NCI-H1930 (cell line): ENCODE measurements around the gene SIRT2.
"Not testable (repeated sequence)": the region's sequence is repeated elsewhere in the genome, so short reads cannot be mapped to it uniquely, and the experiment has no call there.

Experiments
- DNase-seq, 2 experiments: peaks; one replicate each; lab custom pipeline; 2025; lab: John Stamatoyannopoulos, UW

The SIRT2 gene

DNA sequence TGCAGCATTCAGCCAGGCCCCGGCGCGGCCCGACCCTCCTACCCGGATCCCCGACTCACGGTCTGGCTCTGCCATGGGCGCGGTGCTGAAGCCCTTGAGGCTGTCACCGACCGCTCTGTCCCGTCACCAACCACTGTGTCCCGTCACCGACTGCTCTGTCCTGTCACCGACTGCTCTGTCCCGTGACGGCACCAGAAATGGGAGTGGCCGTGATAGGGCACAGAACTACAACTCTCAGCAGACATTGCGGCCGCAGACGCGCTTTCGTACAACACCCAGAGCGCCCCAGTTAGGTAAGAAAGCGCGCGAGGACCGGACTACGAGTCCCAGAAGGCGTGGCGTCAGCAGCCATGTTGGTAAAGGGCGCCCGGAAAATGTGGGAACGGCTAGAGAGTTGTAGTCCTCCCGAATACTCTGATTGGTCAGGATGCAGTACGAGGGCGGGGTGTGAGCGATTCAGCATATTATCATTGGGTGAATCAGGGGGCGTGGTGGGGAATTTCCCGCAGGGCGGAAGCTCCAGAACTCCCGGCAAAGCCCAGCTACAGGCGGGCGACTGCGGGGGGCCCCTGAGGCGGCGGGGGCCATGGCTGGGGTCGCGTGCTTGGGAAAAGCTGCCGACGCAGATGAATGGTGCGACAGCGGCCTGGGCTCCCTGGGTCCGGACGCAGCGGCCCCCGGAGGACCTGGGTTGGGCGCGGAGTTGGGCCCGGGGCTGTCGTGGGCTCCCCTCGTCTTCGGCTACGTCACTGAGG is at the start of gene SIRT2, which contains the start of gene NFKBIB:
Gene SIRT2 (minus strand): TSS at position 172 of the 755 bp plus-strand sequence. CDS start 97 bp downstream, at position 75.
Gene NFKBIB (plus strand): TSS at position 523 of the 755 bp plus-strand sequence. CDS start 64 bp downstream, at position 587.
- peak; percentile 100 for DNase-seq

DNA sequence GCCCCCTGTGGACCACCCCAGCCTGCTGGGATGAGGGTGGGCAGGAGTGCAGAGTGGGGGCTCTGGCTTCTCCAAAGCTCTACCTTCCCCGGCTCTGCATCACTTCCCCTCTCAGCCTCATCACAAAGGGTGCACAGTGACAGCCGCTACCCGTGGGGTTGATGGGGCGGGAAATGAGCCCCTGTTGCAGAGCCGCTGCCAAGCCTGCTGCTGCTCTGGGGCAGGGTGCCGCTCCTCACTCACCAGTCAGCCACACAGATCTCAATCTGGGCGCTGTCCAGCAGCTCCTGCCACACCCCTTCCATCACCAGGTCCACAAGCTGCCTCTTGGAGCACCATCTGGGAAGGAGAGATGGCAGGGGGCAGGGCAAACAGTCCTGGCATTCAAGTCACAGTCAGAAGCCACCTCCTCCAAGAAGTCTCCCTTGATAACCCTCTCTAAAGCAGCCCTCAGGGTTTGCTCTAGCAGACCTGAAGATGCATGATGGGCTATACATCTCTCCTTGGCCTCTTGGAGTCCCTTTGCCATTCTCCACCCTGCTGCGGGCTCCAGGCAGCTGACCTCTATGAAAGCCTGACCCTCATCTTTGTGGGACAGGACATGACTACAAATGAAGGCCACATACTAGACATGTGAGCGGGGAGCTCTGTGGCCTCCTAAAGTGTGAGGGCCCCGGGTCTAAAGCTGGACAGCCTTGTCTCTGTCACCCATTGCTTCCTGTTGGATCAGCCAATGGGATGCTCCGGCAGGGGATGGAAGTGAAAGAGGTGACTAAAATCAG is 47.0 kb upstream of the SIRT2 start:
- no peak for DNase-seq

DNA sequence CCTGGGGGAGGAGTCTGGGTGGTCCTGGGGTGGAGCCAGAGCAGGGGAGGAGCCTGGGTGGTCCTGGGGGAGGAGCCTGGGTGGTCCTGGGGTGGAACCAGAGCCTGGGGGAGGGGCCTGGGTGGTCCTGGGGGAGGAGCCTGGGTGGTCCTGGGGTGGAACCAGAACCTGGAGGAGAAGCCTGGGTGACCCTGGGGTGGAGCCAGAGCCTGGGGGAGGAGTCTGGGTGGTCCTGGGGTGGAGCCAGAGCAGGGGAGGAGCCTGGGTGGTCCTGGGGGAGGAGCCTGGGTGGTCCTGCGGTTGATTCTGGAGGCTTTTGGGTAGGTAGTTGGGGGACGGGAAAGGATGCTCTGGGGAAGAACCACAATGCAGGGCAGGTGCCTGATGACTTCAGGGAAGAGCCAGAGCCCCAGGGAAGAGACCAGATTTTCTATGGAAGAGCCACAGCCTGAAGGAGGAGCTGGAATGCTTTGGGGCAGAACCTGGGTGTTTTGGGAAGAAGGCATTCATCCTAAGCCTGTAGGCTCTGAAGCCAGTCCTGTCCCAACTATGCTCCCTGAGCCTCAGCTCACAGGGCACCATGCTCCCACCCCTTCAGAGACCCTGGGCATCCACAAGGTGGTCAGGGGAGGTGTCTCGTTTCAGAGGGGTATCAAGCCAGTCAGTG is 46.3 kb upstream of the SIRT2 start:
- no peak for DNase-seq

DNA sequence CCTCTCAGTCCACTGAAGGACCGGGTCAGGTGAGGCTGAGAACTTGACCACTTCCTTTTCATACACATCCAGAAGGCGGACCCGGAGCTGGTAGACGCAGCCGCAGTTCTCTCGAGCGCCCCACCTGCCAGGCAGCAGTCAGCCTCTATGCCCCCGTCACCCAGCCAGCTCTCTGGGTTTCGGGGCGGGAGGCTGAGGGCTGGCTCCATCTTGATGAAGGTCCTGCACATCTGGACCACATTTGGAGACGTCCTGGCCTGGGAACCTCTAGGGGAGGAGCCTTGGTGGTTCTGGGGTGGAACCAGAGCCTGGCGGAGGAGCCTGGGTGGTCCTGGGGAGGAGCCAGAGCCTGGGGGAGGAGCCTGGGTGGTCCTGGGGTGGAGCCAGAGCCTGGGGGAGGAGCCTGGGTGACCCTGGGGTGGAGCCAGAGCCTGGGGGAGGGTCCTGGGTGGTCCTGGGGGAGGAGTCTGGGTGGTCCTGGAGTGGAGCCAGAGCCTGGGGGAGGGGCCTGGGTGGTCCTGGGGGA is 45.6 kb upstream of the SIRT2 start:
- DNase-seq, result no peak

DNA sequence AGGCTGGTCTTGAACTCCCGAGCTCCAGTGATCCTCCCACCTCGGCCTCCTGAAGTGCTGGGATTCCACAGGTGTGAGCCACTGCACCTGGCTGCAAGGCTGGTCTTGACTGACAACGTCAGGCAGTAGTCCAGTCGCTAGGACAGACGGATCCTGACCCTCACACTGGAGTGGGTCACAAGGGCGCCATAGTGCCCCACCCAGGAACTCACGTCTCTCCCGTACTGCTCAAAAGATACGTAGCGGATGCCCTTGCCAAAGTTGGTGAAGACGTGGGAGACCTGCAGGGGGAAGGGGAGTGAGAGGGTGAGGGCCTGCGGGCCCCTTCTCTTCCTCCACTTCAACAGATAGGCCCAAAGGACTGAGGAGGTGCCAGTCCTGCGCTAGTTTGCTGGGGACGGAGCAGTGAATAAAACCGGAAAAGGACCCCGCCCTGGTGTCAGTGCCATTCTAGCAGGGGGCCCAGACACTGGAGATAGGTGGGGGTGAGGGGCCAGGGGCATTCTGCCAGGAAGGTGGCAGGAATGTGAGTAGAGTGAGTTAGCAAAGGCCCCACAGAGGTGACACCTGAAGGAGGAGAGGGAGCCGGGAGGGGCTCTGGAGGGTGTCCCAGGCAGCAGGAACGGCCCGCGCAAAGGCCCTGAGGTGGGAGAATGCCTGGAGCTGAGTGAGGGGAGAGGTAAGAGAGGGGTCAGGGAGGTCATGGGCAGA is 43.2 kb upstream of the SIRT2 start:
- DNase-seq, result no peak

DNA sequence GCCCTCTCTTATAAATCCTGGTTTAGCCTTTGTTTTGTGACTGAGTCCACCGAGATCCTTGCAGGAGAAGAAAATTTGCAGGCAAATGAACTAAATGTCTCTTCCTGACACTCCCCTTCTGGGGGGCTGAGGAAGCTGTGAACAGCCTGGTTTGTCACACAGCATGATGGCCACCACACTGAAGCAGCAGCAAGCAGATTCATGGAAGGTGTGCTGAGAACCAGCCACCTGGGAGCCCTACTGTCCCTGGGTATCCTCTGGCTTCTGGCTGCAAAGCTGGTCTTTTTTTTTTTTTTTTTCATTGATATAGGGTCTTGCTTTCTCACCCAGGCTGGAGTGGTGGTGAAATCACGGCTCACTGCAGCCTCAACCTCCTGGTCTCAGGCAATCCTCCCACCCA is 42.6 kb upstream of the SIRT2 start:
- no peak for DNase-seq

DNA sequence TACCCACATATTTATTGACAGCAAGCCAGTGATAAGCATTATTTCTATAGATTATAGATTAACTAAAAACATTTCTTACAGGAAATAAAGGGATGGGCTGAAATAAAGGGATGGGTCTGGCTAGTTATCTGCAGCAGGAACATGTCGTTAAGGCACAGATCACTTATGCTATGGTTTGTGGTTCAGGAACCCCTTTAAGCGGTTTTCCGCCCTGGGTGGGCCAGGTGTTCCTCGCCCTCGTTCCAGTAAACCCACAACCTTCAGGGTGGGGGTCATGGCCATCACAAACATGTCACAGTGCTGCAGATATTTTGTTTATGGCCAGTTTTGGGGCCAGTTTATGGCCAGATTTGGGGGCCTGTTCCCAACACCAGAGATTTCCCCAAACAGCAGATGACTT is 42.0 kb upstream of the SIRT2 start:
- DNase-seq, result not testable (repeated sequence)

DNA sequence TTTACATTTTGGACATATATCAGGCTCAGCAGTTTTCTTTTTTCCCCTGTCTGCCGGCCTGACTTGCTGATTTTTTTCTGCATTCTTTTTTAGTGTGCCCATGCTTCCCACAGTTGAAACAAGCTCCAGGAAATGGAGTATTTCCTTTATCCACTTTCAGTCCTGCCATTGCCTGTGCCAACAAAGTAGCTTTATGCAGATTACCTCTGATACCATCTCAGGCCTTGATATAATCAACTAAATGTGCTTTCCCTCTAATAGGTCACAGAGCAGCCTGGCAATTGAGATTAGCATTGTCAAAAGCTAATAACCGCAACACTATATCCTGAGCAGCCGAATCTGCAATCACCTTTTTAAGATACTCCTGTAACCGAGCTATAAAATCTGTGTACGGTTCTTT is 40.5 kb upstream of the SIRT2 start:
- no peak for DNase-seq

DNA sequence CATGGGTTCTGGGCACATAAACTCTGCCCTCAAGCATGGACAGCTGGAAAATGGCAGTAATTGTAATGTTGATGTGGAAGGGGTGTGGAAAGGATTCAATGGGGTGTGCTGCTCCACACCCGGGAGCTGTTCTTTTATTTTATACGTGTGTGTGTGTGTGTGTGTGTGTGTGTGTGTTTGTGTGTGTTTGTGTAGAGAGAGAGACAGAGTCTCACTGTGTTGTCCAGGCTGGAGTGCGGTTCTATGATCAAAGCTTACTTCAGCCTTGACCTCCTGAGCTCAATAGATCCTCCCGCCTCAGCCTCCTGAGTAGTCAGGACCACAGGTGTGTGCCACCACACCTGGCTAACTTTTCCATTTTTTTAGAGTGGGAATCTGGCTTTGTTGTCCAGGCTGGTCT is 34.1 kb upstream of the SIRT2 start:
- no peak for DNase-seq

DNA sequence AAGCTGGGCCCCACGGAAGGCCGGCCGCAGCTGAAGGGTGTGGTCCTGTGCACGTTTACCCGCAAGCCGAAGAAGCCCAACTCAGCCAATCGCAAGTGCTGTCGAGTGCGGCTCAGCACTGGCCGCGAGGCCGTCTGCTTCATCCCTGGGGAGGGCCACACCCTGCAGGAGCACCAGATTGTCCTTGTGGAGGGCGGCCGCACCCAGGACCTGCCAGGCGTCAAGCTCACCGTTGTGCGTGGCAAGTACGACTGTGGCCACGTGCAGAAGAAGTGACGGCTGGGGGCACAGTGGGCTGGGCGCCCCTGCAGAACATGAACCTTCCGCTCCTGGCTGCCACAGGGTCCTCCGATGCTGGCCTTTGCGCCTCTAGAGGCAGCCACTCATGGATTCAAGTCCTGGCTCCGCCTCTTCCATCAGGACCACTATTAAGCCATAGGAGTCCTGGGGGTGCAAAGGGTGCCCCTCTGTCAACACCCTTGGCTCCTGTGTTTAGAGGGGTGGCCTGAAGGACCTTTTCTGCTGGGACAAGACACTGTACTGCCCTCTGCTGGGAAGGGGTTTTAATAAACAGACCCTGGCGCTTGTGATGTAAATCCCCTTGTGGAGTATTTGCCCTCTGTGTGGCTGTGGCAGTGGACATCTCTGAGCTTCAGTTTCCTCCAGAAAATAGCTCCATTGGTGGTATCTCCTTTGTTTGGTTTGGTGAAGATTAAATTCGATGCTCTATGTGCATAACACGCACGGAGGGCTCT is 33.2 kb upstream of the SIRT2 start:
- DNase-seq, result peak in 1 of 2 experiments; percentile 18

DNA sequence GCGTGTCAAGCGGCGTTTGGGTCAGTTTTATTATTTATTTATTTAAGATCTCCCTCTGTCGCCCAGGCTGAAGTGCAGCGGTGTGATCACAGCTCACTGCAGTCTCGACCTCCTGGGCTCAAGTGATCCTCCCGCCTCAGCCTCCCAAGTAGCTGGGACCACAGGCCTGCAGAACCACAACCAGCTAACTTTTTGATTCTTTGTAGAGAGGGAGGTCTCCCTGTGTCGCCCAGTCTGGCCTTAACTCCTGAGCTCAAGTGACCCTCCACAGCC is 32.0 kb upstream of the SIRT2 start:
- no peak for DNase-seq

DNA sequence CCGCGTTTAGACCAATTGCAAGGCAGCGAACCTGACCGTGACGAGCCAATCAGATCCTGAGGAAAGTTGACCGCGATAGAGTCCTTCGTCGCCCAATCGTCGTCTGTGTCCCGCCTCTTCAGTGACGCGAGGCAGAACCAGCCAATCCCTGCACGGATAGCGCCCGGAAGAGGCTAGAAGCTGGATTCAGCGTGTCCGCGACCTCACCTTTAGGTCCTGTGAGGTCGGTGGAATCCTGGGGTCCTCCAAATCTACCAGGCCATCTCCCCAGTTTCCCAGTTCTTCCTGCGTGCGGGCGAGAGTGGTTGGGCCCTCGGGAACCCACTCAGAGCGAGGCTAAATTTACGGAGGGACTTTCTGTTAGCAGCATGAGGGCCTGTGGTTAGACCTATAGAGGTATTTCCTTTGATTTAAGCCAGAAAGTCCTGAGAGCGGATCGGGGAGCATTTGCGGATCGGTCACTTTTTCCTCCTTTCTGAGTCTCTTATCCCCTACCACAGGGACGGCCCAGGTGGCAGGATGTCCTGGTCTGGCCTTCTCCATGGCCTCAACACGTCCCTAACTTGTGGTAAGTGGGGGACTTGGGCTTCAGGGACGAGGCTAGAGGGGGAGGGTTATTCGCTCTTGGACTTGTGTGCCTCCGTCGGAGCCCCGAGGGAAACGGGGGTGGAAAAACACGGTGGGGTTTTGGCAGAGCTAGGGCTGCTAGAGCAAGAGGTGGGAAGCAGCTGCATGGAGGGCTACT is 31.5 kb upstream of the SIRT2 start, which contains the start of gene MRPS12:
Gene MRPS12 (plus strand): TSS at position 169 of the 745 bp plus-strand sequence. CDS start 351 bp downstream, at position 520.
- peak; percentile 99 for DNase-seq

DNA sequence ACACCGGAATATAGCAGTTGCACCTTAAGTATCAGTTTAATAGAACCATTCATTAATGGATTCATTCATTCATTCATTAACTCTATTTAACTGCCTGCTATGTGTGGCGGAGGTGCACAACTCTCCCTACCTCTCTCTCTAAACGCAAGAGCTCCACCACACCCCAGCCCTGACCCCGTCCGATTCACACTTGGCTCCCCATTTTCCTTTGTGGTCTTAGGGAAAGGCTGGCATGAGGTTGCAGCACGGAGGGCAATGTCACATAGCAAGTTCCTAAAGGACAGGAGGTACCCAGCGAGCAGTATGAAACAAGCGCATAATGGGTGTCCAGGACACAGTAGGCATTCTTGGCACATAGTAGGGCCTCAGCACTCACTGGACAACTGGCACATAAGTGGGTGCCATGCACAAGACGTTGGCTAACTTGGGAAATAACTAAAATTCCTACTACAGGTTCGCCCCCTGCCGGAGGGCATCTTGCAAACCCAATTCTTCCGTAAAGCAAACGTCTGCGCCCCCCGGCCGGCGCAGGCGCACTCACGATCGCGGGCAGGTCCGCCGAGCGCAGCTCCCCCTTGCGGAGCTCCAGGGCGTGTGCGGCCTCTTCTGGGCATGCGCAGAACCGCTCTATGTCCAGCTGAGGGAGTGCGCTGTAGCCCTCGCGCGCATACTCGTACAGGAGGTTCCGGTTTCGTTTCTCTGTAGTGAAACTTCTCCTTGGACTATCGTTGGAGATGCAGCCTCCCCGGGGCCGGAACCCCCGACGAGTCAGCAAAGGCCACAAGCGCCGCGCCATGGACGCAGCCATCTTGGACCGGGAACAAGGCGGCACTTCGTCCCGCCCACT is 30.7 kb upstream of the SIRT2 start, which contains the start of gene SARS2:
Gene SARS2 (minus strand): TSS at position 835 of the 847 bp plus-strand sequence. CDS start 27 bp downstream, at position 808.
- peak; percentile 94 to 98 for DNase-seq

DNA sequence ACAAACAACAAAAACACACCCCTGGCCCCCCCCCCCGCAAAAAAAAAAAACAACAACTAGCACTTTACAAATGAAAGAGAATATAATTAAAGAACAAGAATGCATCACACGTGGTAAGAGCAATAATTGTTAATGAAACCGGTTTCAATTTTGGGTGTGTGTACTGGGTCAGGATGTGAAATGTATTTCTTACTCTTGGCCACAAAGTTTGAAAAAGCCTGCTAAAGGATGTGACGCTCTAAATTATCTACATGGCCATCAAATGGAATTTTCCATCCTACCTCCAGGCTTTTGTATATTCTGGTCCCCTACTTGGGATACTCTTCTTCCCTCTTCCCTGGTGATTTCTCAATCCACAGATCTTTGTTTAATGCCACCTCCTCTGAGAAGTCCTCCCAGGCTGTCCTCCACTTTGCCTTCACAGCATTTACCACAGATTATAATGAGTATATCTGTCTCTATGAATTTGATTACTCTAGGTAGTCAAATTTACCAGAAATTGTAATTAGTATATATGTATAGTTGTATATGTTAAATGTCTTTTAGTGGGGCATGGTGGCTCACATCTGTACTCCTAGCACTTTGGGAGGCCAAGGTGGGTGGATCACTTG is 29.1 kb upstream of the SIRT2 start:
- no peak for DNase-seq

DNA sequence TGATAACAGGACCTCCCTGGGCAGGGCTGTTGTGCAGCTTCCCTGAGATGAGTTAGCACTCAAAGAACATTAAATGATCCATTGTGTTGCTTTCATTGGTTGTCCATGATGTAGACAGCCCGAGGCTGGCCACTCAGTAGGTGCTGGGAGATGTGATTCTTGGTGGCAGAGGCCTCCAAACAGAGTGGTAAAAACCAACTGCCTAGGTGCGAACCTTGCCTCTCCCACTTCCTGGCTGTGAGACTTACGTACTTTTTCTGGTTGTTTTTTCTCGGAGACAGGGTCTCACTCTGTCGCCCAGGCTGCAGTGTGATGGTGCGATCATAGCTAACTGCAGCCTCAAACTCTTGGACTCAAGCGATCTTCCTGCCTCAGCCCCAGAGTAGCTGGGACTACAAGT is 25.0 kb upstream of the SIRT2 start:
- no peak for DNase-seq

DNA sequence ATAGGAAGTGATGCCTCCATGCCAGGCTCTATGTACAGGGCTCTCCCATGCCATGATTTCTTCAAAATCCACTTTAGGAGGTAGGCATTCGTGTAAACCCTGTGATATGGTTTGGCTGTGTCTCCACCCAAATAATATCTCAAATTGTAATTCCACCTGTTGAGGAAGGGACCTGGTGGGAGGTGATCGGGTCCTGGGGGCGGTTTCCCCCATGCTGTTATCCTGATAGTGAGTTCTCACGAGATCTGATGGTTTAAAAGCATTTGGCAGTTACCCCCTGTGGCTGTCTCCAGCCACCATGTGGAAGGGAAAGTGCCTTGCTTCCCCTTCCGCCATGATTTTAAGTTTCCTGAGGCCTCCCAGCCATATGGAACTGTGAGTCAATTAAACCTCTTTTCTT is 23.1 kb upstream of the SIRT2 start:
- no peak for DNase-seq

DNA sequence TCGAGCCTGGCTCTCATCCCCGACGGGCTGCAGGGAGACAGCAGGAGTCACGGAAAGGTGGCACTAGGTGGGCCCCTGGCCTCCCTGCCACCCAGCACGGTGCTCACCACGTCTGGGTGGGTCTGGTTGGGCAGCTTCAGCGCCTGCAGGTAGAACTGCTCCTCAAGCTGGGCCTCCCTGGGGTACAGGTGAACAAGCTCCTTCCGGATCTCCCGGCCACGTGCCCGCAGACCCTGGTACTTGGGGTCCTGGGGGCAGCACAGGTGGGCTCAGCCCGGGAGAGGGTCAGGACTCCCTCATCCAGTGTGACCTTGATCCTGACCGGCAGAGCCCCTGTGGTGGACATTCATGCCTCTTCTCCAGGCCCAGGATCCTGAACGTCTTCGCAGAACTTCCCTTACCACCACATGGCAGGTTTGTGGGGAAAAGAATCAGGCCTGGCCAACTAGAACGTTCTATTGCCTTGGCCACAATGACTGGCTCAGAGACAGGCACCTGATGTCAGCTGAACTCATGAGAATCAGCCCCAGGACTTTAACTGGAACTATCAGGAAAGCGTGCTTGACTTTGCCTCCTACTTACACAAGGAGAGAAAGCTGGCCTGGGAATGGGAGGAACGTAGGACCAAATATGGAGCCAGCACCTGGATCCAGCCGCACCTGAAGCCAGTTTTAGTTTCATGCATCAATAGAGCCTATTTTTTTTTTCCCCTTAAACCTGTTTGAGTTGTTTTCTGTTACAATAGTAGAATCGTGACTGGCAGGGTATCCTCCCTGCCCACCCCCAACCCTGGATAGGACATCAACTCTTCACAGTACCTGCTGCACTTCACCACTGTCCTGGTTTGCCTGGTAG is 22.2 kb upstream of the SIRT2 start:
- DNase-seq, result no peak
